ENCODE results near the gene ETV3.

The ETV3 gene

DNA sequence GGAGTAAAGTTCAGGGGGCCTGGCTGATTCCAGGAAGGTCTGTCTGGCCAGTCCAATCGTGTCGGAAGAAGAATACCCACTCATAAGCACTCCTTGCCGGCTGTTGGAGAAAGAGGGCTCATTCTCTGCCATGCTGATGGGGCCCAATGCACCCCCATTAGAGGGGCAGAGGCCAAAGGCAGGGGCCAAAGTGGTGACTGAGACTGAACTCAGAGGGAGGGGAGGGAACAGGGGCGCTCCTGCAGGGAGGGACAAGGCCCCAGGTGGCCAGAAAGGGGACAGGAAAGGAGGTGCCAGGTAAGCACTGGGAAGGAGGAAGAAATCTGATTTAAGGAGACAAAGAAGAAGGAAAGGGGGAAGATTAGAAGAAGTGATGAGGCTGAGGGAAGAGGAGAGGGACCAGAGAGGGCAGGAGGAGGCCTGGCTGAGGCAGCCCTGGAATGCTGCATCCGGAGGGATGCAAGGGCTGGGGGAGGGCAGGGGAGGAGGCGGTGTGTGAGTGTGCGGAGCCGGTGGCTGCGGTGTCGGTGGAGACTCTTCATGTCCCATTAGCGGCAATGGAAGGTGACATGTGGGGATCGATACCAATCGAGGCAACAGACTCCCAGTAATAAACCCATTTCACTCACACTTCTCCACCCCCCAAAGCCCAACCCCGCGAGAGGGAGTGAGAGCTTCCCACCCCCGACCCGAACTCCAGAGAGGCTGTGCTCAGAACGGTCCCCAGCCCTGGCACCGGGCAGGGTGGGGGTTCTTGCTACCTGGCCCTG is 26.6 kb downstream of the ETV3 start:
- Histone ChIP-seq H3K4me2 (ENCODE audit: insufficient read depth, low read length) (no peak overlapping the region), H2AFZ (ENCODE audit: low read depth, low read length) (no peak overlapping the region), H3K4me3 (ENCODE audit: low read depth in 1 of 2, low read length in 2 of 2) (no peak overlapping the region), H3K9ac (ENCODE audit: low read depth, low read length) (no peak overlapping the region), H3K4me1 (ENCODE audit: insufficient read depth, low read length) (no peaks in the 10 kb centered on the region), H3K27me3 (ENCODE audit: insufficient read depth, low read length, poor library complexity) (peaks cover 35% of the 10 kb centered on the region), H3K36me3 (ENCODE audit: insufficient read depth, low read length) (no peaks in the 10 kb centered on the region), H3K79me2 (ENCODE audit: insufficient read depth, low read length) (no peaks in the 10 kb centered on the region), H3K9me3 (ENCODE audit: insufficient read depth, low read length, severe bottlenecking) (no peaks in the 10 kb centered on the region), H3K27ac (ENCODE audit: low read length) (no peak overlapping the region), H4K20me1 (ENCODE audit: insufficient read depth, low read length) (peaks cover 5% of the 10 kb centered on the region)
- TF ChIP-seq, protein P1, sequence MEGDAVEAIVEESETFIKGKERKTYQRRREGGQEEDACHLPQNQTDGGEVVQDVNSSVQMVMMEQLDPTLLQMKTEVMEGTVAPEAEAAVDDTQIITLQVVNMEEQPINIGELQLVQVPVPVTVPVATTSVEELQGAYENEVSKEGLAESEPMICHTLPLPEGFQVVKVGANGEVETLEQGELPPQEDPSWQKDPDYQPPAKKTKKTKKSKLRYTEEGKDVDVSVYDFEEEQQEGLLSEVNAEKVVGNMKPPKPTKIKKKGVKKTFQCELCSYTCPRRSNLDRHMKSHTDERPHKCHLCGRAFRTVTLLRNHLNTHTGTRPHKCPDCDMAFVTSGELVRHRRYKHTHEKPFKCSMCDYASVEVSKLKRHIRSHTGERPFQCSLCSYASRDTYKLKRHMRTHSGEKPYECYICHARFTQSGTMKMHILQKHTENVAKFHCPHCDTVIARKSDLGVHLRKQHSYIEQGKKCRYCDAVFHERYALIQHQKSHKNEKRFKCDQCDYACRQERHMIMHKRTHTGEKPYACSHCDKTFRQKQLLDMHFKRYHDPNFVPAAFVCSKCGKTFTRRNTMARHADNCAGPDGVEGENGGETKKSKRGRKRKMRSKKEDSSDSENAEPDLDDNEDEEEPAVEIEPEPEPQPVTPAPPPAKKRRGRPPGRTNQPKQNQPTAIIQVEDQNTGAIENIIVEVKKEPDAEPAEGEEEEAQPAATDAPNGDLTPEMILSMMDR (IDR thresholded peaks at IDR 0.05; ENCODE audit: borderline replicate concordance, extremely low read depth, low read length, poor library complexity, severe bottlenecking), result no peak
- TF ChIP-seq EZH2 (IDR thresholded peaks at IDR 0.05; ENCODE audit: borderline replicate concordance, low read depth, low read length, severe bottlenecking), result no peak
- DNase-seq (no peak), ATAC-seq (ENCODE audit: insufficient read depth, low read depth) (no peak)

- ATAC-seq (ENCODE audit: insufficient read depth, low read depth) (no peak), DNase-seq (no peak)
- TF ChIP-seq, protein P1 (IDR thresholded peaks at IDR 0.05; ENCODE audit: borderline replicate concordance, extremely low read depth, low read length, poor library complexity, severe bottlenecking), result no peak
- no peak for TF ChIP-seq EZH2 (IDR thresholded peaks at IDR 0.05; ENCODE audit: borderline replicate concordance, low read depth, low read length, severe bottlenecking)
- no peaks in the 10 kb centered on the region for H3K9me3 ChIP-seq (ENCODE audit: insufficient read depth, low read length, severe bottlenecking)
- no peaks in the 10 kb centered on the region for H3K4me1 ChIP-seq (ENCODE audit: insufficient read depth, low read length)
- no peaks in the 10 kb centered on the region for H3K36me3 ChIP-seq (ENCODE audit: insufficient read depth, low read length)
- no peak overlapping the region for H2AFZ ChIP-seq (ENCODE audit: low read depth, low read length)
- peaks cover 5% of the 10 kb centered on the region for H4K20me1 ChIP-seq (ENCODE audit: insufficient read depth, low read length)
- no peaks in the 10 kb centered on the region for H3K79me2 ChIP-seq (ENCODE audit: insufficient read depth, low read length)
- no peak overlapping the region for H3K27ac ChIP-seq (ENCODE audit: low read length)
- H3K27me3 ChIP-seq (ENCODE audit: insufficient read depth, low read length, poor library complexity), result peaks cover 39% of the 10 kb centered on the region
- H3K9ac ChIP-seq (ENCODE audit: low read depth, low read length), result no peak overlapping the region
- no peak overlapping the region for H3K4me3 ChIP-seq (ENCODE audit: low read depth in 1 of 2, low read length in 2 of 2)
- H3K4me2 ChIP-seq (ENCODE audit: insufficient read depth, low read length), result no peak overlapping the region
Observed at GRCh38 chr1:157110686-157111085, 27.5 kb downstream of the ETV3 start.

DNA sequence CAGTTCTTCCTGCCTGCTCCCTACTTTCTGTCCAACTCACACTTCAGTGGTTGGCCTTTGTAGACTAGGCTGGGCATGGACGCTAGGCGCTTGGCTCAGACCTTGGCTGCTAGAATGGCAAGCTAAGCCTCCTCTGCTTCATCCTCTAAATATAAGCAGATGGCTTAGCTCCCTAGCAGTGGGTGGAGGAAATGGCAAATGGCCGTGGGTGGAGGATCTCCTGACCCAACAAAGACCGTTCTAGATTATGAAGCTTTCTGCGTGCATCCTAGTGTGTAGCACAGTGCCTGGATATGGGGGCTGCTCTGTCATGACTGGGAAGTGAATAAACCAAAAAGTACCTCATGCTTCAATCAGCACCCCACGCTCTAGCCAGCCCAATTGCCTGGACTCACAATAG is 28.2 kb downstream of the ETV3 start:
- H3K27me3 ChIP-seq (ENCODE audit: insufficient read depth, low read length, poor library complexity), result peaks cover 45% of the 10 kb centered on the region

More for the DNA sequence above, 28.2 kb downstream of the ETV3 start:
- Histone ChIP-seq H3K27ac (ENCODE audit: low read length) (no peak overlapping the region), H3K4me3 (ENCODE audit: low read depth in 1 of 2, low read length in 2 of 2) (no peak overlapping the region), H3K36me3 (ENCODE audit: insufficient read depth, low read length) (no peaks in the 10 kb centered on the region), H3K9ac (ENCODE audit: low read depth, low read length) (no peak overlapping the region), H3K4me2 (ENCODE audit: insufficient read depth, low read length) (no peak overlapping the region), H3K4me1 (ENCODE audit: insufficient read depth, low read length) (no peaks in the 10 kb centered on the region), H4K20me1 (ENCODE audit: insufficient read depth, low read length) (peaks cover 5% of the 10 kb centered on the region), H2AFZ (ENCODE audit: low read depth, low read length) (no peak overlapping the region), H3K79me2 (ENCODE audit: insufficient read depth, low read length) (no peaks in the 10 kb centered on the region), H3K9me3 (ENCODE audit: insufficient read depth, low read length, severe bottlenecking) (no peaks in the 10 kb centered on the region)
- no peak for ATAC-seq (ENCODE audit: insufficient read depth, low read depth)
- no peak for DNase-seq
- TF ChIP-seq, protein P1 (IDR thresholded peaks at IDR 0.05; ENCODE audit: borderline replicate concordance, extremely low read depth, low read length, poor library complexity, severe bottlenecking), result no peak
- TF ChIP-seq EZH2 (IDR thresholded peaks at IDR 0.05; ENCODE audit: borderline replicate concordance, low read depth, low read length, severe bottlenecking), result no peak

Data from DND-41 (cell line).